NCI-H1694 (cell line): ENCODE measurements around the gene MED26.

Experiments used
- DNase-seq: peaks from one replicate; lab custom pipeline; 2025; lab: John Stamatoyannopoulos, UW

MED26 gene

GRCh38 chr19:16649734-16650133, 21.7 kb upstream of the MED26 start:
- no peak for DNase-seq

GRCh38 chr19:16645140-16645539, 17.1 kb upstream of the MED26 start:
- DNase-seq = no peak

- no peak for DNase-seq
Observed at GRCh38 chr19:16641695-16642094, 13.7 kb upstream of the MED26 start.

GRCh38 chr19:16640951-16641350, 12.9 kb upstream of the MED26 start:
- DNase-seq = no peak

GRCh38 chr19:16638666-16639065, 10.7 kb upstream of the MED26 start:
- DNase-seq = no peak

GRCh38 chr19:16637535-16637934, 9.5 kb upstream of the MED26 start:
- no peak for DNase-seq

- DNase-seq = no peak
Observed at GRCh38 chr19:16631465-16631864, 3.5 kb upstream of the MED26 start.

GRCh38 chr19:16628984-16629691, 1.1 kb upstream of the MED26 start:
- no peak for DNase-seq

- DNase-seq = no peak
Observed at GRCh38 chr19:16627928-16628182, 149 bp downstream of the MED26 start.

- no peak for DNase-seq
Observed at GRCh38 chr19:16627193-16627927, 644 bp downstream of the MED26 start.

GRCh38 chr19:16626796-16627192, 1.2 kb downstream of the MED26 start:
- no peak for DNase-seq

- no peak for DNase-seq
Observed at GRCh38 chr19:16625163-16625958, 2.6 kb downstream of the MED26 start.

- no peak for DNase-seq
Observed at GRCh38 chr19:16624236-16624635, 3.8 kb downstream of the MED26 start.

GRCh38 chr19:16623576-16623975, 4.4 kb downstream of the MED26 start:
- DNase-seq = no peak

- DNase-seq = no peak
Observed at GRCh38 chr19:16623066-16623465, 4.9 kb downstream of the MED26 start.

- DNase-seq = no peak
Observed at GRCh38 chr19:16621165-16621800, 6.7 kb downstream of the MED26 start.

GRCh38 chr19:16620584-16620983, 7.4 kb downstream of the MED26 start:
- DNase-seq = no peak

- DNase-seq = no peak
Observed at GRCh38 chr19:16620018-16620417, 8.0 kb downstream of the MED26 start.

GRCh38 chr19:16619457-16619856, 8.5 kb downstream of the MED26 start:
- DNase-seq = no peak

- DNase-seq = no peak
Observed at GRCh38 chr19:16618248-16618647, 9.8 kb downstream of the MED26 start.

GRCh38 chr19:16615808-16616207, 12.2 kb downstream of the MED26 start:
- no peak for DNase-seq

GRCh38 chr19:16614941-16615340, 13.1 kb downstream of the MED26 start:
- no peak for DNase-seq

GRCh38 chr19:16613841-16614240, 14.2 kb downstream of the MED26 start:
- DNase-seq = no peak
